Adrenal gland (tissue), 12 donors: ENCODE measurements around the gene TPT1. TPM values are rescaled to one million over a fixed set of nuclear protein-coding genes. Genes with fewer than 3 reads are reported as not detected.

Experiments
- DNase-seq, 7 donors: peaks; one replicate each; pipeline ENCODE4 v3.0.0-alpha.2; 2019 to 2020
- H3K27ac ChIP-seq, 5 donors: fragments of 200-600 bp; sonication (generic) in 4 of 5; 1 replicate in 3 of 5; 2 replicates in 2 of 5; pipeline versions ENCODE4 v1.5.1 to v1.8.0; 2016 to 2020; ENCODE audit warnings: mild to moderate bottlenecking in 1 of 5
- H3K27me3 ChIP-seq: fragments of 200-600 bp; 2 replicates; pipeline ENCODE4 v1.8.0; 2021
- H3K36me3 ChIP-seq, 2 donors: fragments of 200-600 bp; replicated peaks in 1 of 2; 1 replicate in 1 of 2; 2 replicates in 1 of 2; pipeline versions ENCODE4 v1.5.1 to v1.8.0; 2018 to 2022
- H3K4me1 ChIP-seq, 2 donors: fragments of 200-600 bp; replicated peaks in 1 of 2; 1 replicate in 1 of 2; 2 replicates in 1 of 2; pipeline versions ENCODE4 v1.5.1 to v1.8.0; 2018 to 2021
- H3K4me3 ChIP-seq, 4 donors: fragments of 200-600 bp; sonication (generic) in 3 of 4; one replicate each; pipeline ENCODE4 v1.5.1; 2016 to 2018
- H3K9me3 ChIP-seq, 3 donors: fragments of 200-600 bp; sonication (generic) in 1 of 3; replicated peaks in 1 of 3; 1 replicate in 2 of 3; 2 replicates in 1 of 3; pipeline versions ENCODE4 v1.5.1 to v1.8.0; 2016 to 2021
- CTCF ChIP-seq, 6 experiments: fragments of 450-650 bp in 4 of 6; fragments of 200-600 bp in 2 of 6; sonication (generic) in 1 of 6; IDR thresholded peaks; 1 replicate in 5 of 6; 2 replicates in 1 of 6; pipeline versions ENCODE4 v1.5.1 to v1.8.0; 2016 to 2021; ENCODE audit warnings: antibody characterized with exemption in 6 of 6, mild to moderate bottlenecking in 2 of 6, moderate library complexity in 1 of 6
- POLR2A ChIP-seq, 2 donors: fragments of 450-650 bp; IDR thresholded peaks; one replicate each; pipeline ENCODE4 v1.6.1; 2017; ENCODE audit warnings: antibody characterized with exemption in 2 of 2, mild to moderate bottlenecking in 2 of 2, moderate library complexity in 1 of 2
- WGBS, 4 donors: extraction: QIAGEN DNeasy Blood & Tissue Kit in 2 of 4; methylation state at CpG; one replicate each; pipeline versions ENCODE4 v1.1.5 to v1.1.7; 2013 to 2017; 5-methylcytosine and 5-hydroxymethylcytosine counted together
- intact Hi-C, 2 donors: fragments of 100-400 bp; cut with DNase I; formaldehyde crosslinking; loops; one replicate each; pipeline versions ENCODE4 v1.14.1 to v1.15.0; 2022 to 2023
- polyA plus RNA-seq, 3 donors: library from polyadenylated mRNA; stranded (reverse); fragments of 200-250 nt in 2 of 3; fragments of 350-450 nt in 1 of 3; fragmentation: Illumina TruSeq in 1 of 3; extraction: RNeasy Lipid Tissue Mini Kit (QIAGEN cat#74804) in 1 of 3; gene quantifications; one replicate each; pipeline ENCODE4 v1.2.3, GENCODE V29; 2013 to 2014
- small RNA-seq, 2 donors: library from RNA; depleted of rRNA; stranded (forward); fragments of <200 nt; gene quantifications; one replicate each; pipeline ENCODE3, GENCODE V24; 2016
- total RNA-seq, 9 donors: library from RNA; depleted of rRNA in 4 of 9; stranded (reverse); fragments of >200 nt in 4 of 9; fragments of 120-200 nt in 1 of 9; fragmentation: NEBNext Ultra II Directional in 1 of 9; extraction: Animal tissue kit (Norgen Biotek cat#: 25700) in 1 of 9; gene quantifications; one replicate each; pipeline versions ENCODE4 v1.1.0 to v1.2.4, GENCODE V29; 2013 to 2023
- donor health status: healthy with polysubstance abuse.
- donor health status: Bipolar disorder and iron deficiency.
- donor health status: DM: yes; HTN: yes; CAD: no.
- donor health status: DM: no; HTN: no; CAD: no.
- donor health status: DM: no; HTN: no; CAD: no.
- donor health status: DM: yes; HTN: yes; CAD: no.

The TPT1 gene
- total and polyA plus RNA-seq, 12 donors = 1,778 to 8,150 (median 4,385) TPM

GRCh38 chr13:45289936-45290563, 50.9 kb downstream of the TPT1 start:
- no peak for DNase-seq
- Histone ChIP-seq H3K27me3 (no peaks in the 10 kb centered on the region), H3K36me3 (no peaks in the 10 kb centered on the region), H3K27ac (no peak overlapping the region), H3K4me1 (no peaks in the 10 kb centered on the region), H3K9me3 (no peaks in the 10 kb centered on the region), H3K4me3 (no peak overlapping the region)
- 81 to 92% (median 90%) methylated on average over 3 of the region's 3 CpGs for WGBS, 4 donors
- intact Hi-C loops = no loop called here
- TF ChIP-seq CTCF (IDR thresholded peaks at IDR 0.05) (no peak), POLR2A (IDR thresholded peaks at IDR 0.05) (no peak)

Small RNA genes lying within 50 kb of the gene (small RNA-seq; reads per million reads assigned to genes)
- 122 to 128 reads per million in 2 donors for gene SNORA31

Other genes with a start within 250 kb of the TPT1 start
- gene GTF2F2, start 220.7 kb downstream of the TPT1 start, total RNA-seq = 10 to 100 TPM; 11.4 to 34.4 (median 21.9) TPM
- gene GTF2F2, start 220.7 kb downstream of the TPT1 start, polyA plus RNA-seq = 10 to 100 TPM; 23.2 to 30.6 (median 24.1) TPM
- gene KCTD4, start 140.1 kb downstream of the TPT1 start, total RNA-seq = not detected
- under 1 TPM in 1 of 3 donors, not detected in 2; 0.10 TPM for gene KCTD4, start 140.1 kb downstream of the TPT1 start, polyA plus RNA-seq
- gene SLC25A30, start 77.2 kb upstream of the TPT1 start, total RNA-seq = 10 to 100 TPM; 16.6 to 45.6 (median 19.2) TPM
- 10 to 100 TPM in 1 of 3 donors, 1 to 10 TPM in 2; 3.4 to 34.7 (median 7.2) TPM for gene SLC25A30, start 77.2 kb upstream of the TPT1 start, polyA plus RNA-seq
- 10 to 100 TPM; 22.3 to 57.1 (median 35.4) TPM for gene COG3, start 123.8 kb upstream of the TPT1 start, total RNA-seq
- gene COG3, start 123.8 kb upstream of the TPT1 start, polyA plus RNA-seq = 10 to 100 TPM; 21.9 to 70.1 (median 32.7) TPM